Stimulated activated CD4-positive, alpha-beta T cell treated with anti-CD3 and anti-CD28 coated beads, Interleukin-1b, Interleukin-23, amount 100 ng/mL, for 48 hours (primary cell): ENCODE data around the gene RASL12.

ENCODE experiments used
- DNase-seq: peaks from one replicate; pipeline ENCODE4 v3.0.0-alpha.2; 2020

RASL12 gene

DNA sequence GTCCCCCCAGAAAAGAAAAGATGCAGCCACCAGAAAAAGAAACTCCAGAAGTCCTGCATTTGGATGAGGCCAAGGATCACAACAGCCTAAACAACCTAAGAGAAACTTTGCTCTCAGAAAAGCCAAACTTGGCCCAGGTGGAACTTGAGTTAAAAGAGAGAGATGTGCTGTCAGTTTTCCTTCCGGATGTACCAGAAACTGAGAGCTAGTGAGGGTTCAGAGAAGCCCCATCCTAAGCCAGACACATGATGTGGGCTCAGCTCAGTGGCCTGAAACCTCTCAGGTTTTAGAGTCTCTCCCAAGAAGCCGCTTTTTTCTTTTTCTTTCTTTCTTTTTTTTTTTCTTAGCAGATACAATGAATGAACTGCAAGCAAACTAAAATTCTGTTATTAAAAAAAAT lies 14.8 kb downstream of the RASL12 start:
- DNase-seq, result no peak

DNA sequence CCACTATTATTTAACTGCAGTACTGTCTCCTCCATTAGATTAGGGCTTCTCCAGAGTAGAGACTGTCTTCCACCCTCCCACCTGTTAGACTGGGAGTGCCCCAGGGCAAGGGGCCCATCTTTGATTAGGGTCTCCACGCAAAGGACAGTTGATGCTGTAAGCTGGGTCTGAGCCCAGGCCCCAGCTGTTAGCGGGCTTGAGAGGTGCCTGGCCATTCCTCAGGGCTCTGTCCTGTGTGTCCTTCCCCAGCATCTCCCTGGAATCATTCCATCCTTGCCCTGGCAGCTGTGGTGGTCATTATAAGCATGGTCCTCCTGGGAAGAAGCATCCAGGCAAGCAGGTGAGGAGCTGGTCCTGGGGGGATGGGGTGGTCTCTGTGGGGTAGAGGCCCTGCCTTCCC lies 16.5 kb downstream of the RASL12 start:
- no peak for DNase-seq

DNA sequence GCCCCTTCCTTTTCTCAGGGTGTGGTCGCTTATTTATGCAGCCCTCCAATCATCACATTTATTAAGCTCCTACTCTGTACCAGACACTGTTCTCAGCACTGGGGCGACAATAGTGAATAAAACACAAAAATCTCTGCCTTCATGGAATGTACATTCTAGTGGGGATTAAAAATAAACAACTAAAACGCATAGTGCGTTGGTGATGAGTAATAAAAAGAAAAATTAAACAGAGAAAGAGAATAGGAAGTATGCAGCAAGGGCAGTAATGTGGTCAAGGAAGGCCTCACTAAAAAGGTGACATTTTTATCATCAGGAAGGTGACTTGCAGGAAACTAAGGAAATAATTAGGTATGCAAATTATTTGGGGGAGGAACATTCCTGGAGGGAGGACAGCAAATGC lies 17.5 kb downstream of the RASL12 start:
- no peak for DNase-seq

DNA sequence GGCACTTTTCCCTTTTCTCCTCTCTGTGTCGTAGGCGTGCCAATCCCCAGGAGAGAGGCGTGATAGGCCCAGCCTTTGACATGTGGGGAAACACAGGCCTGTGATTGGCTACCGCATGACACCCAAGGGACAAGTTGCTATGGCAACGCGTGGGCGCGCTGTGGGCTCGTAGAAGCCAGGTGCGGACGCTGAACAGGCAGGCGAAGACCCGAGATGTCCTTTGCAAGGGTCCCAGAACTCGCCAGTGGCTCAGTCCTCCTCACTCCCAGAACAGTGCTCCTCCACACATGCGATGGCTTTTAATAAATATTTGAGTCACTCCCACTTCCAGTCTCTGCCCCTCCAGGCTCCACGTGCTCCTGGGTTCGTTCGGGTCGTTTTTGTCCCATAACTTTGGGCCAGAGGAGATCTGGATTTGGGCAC lies 18.4 kb downstream of the RASL12 start:
- peak; percentile 91 for DNase-seq

DNA sequence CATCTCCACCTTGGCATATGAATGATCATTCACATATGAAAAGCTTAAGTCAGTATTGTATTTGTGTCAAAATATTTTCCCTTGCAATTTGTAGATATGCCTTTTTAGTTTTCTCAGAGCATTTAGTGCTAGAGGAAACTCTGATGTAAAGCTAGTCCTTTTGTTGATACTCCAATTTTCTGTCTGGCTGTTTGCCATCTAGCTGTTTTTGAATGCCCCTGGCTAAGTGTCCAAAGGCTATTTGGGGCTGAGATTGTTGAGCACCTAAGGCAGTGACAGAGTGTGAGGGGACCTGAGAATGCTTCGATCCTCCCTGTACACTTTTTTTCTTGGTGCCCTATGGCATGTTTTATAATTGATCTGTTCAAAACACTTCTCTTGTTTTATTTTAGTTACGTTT lies 19.6 kb downstream of the RASL12 start:
- DNase-seq, result no peak

DNA sequence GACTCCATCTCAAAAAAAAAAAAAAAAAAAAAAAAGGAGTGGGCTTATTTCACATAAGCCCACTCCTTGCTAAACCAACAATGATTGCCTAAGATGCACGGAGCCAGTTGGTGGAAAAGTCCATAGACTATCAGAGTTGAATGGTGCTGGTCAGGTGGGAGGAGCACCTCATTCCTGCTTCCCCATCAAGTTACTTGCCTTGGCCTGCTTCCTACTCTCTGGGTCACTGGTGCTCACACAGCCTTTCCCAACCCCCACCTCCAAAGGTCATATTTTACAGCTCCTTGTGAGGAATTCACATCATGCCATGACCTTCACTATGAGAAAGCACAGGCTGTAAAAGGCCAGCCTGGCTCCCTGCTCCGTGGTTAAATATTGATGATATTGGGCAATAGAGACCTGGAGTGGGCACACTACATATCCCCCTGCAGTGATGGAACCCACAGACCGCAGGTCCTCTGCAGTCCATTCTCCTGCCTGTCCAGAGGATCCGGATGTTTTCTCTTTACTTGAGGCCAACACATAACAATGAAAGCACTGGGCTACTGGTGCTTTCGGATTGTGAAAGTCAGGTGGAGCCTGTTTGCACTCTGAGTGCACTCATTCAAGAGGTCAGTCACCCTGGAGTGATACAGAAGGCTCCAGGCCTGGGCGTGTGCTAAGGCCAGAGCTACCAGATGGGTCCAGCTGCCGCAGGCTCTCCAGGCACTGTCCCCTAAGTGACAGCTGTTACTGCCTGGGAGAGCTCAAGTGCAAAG lies 22.9 kb downstream of the RASL12 start, which contains the start of gene SLC51B:
Gene SLC51B, plus strand, starts transcription at position 664 of the 758 bp plus-strand sequence. CDS start 4,618 bp downstream, outside the sequence.
- no peak for DNase-seq

DNA sequence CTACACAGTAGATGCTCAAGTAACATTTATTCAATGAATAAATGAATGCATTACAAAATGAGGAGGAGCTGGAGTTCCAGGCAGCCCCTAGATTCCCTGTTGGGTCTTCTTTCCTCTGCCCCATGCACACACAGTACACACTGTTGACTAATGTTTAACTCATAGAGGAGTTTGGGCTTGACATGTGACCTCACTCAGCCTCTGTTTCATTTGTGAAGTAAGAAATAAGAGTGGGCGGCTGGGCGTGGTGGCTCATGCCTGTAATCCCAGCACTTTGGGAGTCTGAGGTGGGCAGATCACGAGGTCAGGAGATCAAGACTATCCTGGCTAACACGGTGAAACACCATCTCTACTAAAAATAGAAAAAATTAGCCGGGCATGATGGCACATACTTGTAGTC lies 23.6 kb downstream of the RASL12 start:
- peak; percentile 39 for DNase-seq

DNA sequence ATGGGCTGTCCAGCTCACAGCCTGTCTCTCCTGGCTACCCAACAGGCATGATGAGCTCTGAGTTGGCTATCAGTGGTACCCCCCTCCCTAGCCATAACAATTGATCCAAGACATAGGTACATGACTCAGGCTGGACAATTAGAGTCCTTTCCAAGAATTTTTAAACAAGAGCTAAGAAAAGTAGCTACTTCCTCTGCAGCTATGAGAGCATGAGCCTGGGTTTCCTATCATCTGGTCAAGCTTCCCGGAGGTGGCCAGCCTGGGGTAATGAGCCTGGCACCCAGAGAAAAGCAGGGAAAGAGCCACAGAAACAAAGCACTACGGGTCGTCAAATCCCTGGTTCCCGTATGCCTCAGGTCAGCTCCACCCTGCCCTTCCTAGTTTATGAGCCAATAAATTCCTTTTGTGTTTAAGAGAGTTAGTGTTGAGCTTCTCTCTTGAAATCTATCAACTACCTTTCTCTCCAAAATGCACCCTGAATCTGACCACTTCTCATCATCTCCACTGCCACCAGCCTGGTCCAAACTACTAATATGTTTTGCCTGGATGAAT lies 24.9 kb downstream of the RASL12 start:
- DNase-seq, result no peak

DNA sequence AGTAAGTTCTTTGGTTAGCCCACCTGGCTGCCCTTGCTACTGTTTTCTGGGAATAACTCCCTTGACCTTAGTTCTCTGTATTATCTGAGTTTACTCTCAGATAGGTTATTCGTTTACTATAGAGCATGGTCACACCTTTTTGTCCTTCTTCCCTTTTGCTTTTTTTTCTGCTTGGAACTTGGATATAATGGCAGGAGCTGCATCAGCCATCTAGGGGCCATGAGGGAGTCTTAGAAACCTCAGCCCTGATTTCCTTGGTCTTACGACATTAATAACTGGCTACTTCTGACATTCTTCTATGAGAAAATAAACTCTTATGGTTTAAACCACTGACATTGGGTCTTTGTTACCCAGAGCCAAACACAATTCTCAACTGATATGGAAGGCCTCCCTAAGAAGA lies 26.0 kb downstream of the RASL12 start:
- no peak for DNase-seq

DNA sequence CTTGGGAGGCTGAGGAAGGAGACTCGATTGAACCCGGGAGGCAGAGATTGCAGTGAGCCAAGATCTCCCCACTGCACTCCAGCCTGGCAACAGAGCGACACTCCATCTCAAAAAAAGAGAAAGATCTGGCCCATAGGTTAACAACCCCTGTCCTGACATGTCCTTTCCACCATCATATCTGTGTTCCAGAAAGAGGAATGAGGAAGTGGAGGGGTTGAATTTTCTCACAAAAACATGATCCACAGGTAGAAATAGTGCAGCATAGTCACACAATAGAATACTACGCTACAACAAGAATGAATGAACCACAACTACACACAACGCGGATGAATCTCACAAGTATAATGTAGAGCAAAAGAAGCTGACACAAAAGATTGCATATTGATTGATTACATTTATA lies 27.3 kb downstream of the RASL12 start:
- DNase-seq, result no peak

DNA sequence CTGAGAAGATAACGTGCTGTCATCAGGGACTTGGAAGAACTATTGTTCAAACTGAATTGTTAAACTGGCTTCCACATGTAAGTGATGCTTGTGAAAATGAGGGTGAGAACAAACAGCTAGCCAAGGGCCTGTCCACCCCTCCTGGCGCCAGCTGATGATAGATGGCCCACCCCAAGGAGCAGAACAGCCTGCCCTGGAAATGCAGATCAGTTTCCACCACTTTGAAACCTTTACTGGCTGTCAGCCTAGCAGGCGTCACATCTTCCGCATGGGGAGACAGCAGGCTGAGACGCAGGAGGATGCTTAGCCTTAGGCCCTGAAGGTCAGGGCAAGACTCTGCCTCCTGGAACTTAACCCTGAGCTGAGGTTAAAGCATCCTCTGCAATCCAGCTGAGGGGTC lies 29.0 kb downstream of the RASL12 start:
- DNase-seq, result no peak

DNA sequence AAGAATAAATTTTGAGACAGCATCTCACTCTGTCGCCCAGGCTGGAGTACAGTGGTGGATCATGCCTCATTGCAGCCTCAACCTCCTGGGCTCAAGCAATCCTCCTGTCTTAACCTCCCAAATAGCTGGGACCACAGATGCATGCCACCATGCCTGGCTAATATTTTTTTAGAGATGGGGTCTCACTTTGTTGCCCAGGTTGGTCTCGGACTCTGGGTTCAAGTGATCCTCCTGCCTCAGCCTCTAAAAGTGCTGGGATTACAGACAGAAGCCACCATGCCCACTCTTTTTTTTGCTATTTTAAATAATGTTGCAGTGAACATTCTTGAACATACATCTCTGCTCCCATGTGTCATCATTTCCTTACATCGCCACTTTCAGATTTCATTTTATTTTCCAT lies 29.4 kb downstream of the RASL12 start:
- DNase-seq, result no peak

DNA sequence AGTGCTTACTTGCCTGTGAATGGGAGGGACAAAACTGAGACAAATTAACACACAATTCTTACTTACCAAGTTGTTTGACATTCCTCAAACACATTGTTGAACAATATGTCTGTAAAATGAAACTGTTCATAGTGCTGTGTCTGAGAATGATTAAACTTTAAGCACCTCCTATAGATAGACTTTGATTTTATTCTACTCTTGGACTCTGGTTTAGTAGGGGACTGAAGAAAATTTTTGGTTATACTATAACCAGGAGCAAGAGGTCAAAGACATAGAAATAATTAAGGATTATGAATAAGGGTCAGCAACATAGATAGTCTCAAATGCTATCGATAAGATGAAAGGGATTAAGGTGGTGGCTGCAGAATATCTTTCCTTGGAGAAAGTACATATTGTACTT lies 30.5 kb downstream of the RASL12 start:
- no peak for DNase-seq

DNA sequence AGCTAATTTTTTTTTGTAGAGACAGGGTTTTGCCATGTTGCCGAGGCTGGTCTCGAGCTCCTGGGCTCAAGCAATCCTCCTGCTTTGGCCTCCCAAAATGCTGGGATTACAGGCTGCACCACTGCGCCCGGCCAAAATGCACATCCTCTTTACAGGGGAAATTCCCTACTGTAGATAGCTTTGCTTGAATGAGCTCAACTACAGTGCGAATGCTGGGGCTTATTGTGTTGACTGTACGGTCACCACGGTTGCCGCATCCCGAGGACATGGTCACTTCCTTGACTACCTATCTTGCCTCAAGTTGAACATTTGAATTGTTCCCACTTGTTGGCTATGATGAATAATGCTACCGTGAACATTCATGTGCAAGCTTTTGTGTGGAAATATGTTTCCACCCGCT lies 33.1 kb downstream of the RASL12 start:
- DNase-seq, result no peak

DNA sequence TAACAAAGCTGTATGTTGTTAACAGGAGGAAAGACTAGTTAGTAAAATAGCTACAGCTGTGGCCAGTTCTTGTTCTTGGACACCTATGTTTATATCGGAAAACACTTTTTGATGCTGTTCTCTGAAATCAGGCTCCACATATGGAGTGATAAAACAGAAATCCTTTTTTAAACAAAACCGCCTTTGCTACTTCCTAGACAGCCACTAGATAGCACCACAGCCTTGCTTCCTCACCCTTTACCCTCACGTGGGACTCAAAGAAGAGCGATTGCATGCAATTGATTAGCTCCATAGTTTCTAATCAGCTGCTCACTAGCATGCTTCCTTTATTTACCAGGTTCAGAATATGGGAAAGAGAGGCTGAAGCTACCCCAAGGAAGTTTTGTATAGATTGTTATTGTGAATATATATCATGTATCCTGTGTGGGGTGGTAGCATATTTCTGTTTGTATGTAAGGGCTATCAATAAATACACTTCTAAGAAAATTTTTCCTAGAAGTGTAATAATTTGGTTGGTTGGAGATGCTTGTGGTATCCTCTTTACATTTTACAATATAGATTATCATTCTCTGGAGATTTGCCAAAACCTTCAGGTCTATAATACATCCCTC lies 34.0 kb downstream of the RASL12 start:
- peak; percentile 23 for DNase-seq

DNA sequence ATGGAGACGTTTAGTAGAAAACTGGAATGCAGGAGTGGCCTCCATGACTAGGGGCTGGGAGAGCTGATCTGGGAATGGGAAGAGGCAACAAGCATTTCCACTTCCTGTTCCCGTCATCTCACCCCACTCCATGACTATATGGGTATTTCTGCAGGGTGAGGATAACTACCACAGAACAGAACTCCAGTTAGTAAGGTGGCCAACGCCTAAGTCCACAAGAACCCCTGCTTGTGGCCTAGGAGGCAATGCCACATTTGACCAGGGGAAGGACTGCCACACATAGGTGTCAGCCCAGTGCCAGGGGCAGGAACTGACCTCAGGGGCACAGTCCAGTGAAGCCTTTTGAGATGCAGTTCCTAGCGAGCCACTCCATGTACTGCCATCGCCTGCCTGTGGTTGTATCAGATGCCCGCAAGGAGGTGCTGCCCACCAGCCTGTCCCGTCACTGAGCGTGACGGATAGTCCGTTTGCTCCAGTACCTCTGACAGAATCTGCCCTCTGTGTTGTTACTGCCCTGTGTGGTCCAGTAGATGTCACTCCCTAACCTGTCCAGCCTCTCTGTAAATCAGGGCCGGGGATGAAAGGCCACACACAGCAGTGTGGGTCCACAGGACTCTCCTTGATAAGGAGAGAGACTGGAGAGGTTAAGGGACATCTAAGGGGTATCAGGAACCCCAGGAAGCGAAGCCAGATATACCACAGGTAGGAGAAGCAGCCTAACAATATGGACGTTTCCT lies 34.8 kb downstream of the RASL12 start:
- DNase-seq, result peak; percentile 52

DNA sequence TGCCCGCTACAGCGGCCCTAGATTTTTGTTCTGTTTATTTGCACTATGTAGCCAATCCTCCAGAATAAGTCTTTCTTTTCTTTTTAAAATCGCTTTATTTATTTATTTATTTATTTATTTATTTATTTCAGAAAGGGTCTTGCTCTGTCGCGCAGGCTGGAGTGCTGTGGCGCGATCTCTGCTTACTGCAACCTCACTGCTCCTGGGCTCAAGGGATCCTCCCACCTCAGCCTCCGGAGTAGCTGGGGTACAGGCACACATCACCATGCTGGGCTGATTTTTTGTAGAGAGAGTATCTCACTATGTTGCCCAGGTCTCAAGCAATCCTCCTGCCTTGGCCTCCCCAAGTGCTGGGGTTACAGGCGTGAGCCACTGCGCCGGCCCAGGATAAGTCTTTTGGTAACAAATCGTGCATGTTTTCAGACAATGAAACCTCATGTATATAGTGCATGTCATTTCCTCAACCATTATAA lies 38.0 kb downstream of the RASL12 start:
- DNase-seq, result no peak

DNA sequence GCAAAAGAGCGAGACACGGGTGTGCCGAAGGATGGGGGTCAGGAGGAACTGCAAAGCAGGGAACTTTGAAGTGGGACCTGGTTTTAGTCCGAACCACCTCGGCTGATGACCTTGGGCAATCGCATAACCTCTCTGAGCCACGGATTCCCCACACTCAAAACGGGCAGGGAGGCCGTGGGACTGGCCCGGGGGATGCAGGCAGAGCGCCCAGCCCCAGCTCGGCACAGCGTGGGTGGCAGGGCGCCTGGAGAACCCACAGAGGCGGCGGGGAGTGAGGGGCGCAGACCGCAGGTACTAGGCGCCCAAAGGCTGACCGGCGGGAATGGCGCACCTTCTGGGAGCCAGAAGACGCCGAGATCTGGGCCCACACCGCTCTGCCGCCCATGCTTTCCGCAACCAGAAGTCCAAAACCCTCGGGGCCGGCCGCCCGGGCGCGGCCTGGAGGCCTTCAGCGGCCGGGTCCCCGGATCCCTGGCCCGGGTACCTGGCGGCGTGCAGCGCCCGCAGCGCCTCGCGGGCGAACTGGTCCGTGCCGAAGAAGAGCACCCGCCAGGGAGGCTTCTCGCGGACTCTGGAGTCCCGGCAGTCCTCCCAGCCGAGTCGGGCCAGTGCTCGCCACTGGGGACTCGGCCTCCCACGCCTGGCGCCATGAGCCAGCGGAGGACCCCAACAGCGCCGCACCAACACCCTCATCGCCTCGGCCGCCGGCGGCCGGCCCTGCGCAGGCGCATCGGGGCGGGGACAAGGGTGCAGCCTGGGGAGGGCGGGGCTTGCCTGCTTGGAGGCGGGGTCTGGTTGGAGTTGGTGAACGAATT lies 38.7 kb downstream of the RASL12 start, which contains the start of gene MTFMT:
Gene MTFMT, minus strand, starts transcription at position 719 of the 815 bp plus-strand sequence. Its CDS starts 26 bp downstream, at position 693.
- DNase-seq, result peak; percentile 90

DNA sequence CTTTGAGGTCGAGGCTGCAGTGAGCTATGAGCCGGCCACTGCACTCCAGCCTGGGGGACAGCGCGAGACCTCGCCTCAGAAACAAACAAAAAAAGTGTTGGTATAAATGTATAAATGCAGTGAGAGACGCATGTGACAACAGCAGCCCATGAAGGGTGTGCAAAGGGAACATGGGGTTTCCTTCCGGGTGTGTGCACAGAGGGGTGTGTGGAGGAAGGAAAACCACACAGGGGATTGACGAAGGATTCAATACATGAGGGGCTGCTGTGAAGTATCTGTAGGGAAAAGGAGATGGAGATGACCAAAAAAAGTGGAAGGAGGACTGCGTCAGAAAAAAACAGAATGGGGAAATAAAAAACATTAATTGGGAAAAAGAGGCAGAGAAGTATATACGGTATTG lies 39.5 kb downstream of the RASL12 start:
- DNase-seq, result no peak

DNA sequence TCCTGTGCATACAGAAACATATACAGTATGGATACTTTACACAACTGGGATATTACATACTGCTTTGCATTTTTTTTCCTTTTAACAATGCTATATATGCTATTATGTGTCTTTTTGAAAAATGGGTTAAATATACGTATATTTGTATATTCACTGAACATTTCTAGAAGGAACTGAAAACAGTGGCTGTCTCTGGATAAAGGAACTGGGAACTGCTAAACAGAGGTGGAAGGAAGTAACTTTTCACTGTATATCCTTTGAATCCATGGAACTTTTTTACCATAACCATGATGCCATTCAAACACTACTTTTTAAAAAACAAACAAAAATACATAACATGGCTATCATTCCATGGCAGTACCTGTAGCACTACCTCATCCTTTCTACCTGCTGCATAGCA lies 40.2 kb downstream of the RASL12 start:
- DNase-seq, result no peak

DNA sequence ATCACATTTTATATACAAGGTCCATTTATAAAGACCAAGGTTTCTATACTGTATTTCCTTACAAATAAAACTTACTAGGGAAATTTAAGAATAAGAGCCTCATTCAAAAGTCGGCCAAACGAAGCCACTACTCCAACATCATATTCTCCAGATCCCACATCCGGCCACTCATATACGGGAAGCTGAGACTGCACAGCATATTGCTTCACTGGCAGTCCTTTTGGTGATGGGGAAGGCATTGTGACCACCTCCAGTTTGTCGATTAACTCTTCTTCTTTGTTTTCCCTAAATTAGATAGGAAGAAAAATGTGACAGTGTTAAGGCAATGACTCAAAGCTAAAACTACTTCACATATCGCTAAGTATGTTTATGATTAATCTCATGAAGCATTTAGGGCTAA lies 41.0 kb downstream of the RASL12 start:
- DNase-seq, result no peak

DNA sequence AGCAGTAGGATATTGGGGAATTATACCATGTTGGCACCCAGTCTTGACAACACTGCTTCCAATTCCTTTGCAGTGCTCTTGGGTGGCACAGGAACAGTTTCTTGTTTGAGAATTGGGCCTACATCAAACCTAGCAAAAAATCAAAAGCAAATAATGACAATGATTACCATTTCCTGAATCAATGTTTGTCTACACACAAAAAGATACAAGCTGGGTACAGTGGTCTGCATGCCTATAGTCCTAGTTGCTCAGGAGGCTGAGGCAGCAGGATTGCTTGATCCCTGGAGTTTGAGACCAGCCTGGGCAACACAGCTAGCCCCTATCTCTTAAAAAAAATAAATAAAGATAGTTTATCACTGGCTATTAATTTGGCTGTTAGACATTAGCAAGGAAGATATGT lies 46.3 kb downstream of the RASL12 start:
- no peak for DNase-seq

DNA sequence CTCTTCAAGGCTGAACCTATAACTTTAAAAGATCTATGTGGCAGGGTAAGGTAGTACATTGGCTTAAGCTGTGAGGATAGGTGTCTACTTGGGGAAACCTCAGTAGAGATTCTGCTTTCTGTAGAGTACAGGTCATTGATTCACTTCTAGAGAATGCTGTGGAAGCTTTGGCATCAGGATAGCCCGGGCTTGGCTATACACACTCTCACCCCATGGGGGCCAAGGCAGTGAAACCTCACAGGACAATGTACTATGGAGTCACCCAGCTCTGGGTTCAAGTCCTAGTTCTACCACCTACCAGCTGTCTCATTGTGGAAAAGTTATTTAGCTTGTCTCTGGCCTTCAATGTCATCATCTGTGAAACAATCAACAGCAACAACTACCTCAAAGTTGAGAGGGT lies 47.4 kb downstream of the RASL12 start:
- DNase-seq, result no peak
